Gastroesophageal sphincter (tissue), 4 donors: ENCODE results near the gene BHMT2. TPM values are rescaled to one million over a fixed set of nuclear protein-coding genes. Genes with fewer than 3 reads are reported as not detected.
A peak's percentile ranks its signal among the peaks of the same experiment; 100 is the strongest.

Experiments
- ATAC-seq: fragments of 150-250 bp; one replicate; pipeline ENCODE4 v1.9.1; 2016; ENCODE audit warnings: mild to moderate bottlenecking, moderate library complexity
- H3K27ac ChIP-seq, 4 donors: fragments of 200-600 bp; sonication (generic) in 3 of 4; 1 replicate in 3 of 4; 2 replicates in 1 of 4; pipeline ENCODE4 v1.5.1; 2016 to 2019
- H3K27me3 ChIP-seq: fragments of 200-600 bp; sonication (generic); one replicate; pipeline ENCODE4 v1.5.1; 2019
- H3K36me3 ChIP-seq, 2 donors: fragments of 200-600 bp; sonication (generic); one replicate each; pipeline ENCODE4 v1.5.1; 2019; ENCODE audit warnings: control low read depth in 1 of 2
- H3K4me1 ChIP-seq, 3 donors: fragments of 200-600 bp; sonication (generic); 1 replicate in 2 of 3; 2 replicates in 1 of 3; pipeline ENCODE4 v1.5.1; 2016 to 2019; ENCODE audit warnings: control low read depth in 2 of 3
- H3K4me3 ChIP-seq, 2 donors: fragments of 200-600 bp; sonication (generic); one replicate each; pipeline ENCODE4 v1.5.1; 2019; ENCODE audit warnings: mild to moderate bottlenecking in 1 of 2, moderate library complexity in 1 of 2
- H3K9me3 ChIP-seq, 3 donors: fragments of 200-600 bp; sonication (generic); one replicate each; pipeline ENCODE4 v1.5.1; 2017 to 2019; ENCODE audit warnings: control low read depth in 2 of 3
- EP300 ChIP-seq: sonication (generic); formaldehyde crosslinking; IDR thresholded peaks from one replicate; pipeline ENCODE4 v1.6.1; 2017; ENCODE audit warnings: antibody characterized with exemption, mild to moderate bottlenecking
- POLR2A ChIP-seq, 2 donors: fragments of 450-650 bp; IDR thresholded peaks; one replicate each; pipeline ENCODE4 v1.6.1; 2017; ENCODE audit warnings: antibody characterized with exemption in 2 of 2, mild to moderate bottlenecking in 2 of 2, moderate library complexity in 1 of 2
- POLR2AphosphoS5 ChIP-seq: sonication (generic); formaldehyde crosslinking; IDR thresholded peaks from one replicate; pipeline ENCODE4 v1.6.1; 2017; ENCODE audit warnings: antibody characterized with exemption
- WGBS, 2 donors: methylation state at CpG; one replicate each; pipeline ENCODE4 v1.1.5; 2018; ENCODE audit warnings: low coverage in 1 of 2; 5-methylcytosine and 5-hydroxymethylcytosine counted together
- total RNA-seq, 4 donors: library from RNA; depleted of rRNA; stranded (reverse); fragments of >200 nt; gene quantifications; one replicate each; pipeline ENCODE4 v1.1.0, GENCODE V29; 2016
- TF ChIP-seq, protein P1 (sequence below), 4 experiments: fragments of 200-600 bp in 2 of 4; fragments of 450-650 bp in 2 of 4; sonication (generic) in 1 of 4; IDR thresholded peaks; one replicate each; pipeline ENCODE4 v1.5.1; 2017 to 2019; ENCODE audit warnings: antibody characterized with exemption in 4 of 4, mild to moderate bottlenecking in 2 of 4, moderate library complexity in 2 of 4

The BHMT2 gene
- total RNA-seq, 4 donors from 2014 or later = 41.9 to 105 (median 54.8) TPM

- H3K4me3 ChIP-seq = no peak overlapping the region
- ATAC-seq = no peak
- no peaks in the 10 kb centered on the region for H3K27me3 ChIP-seq
- TF ChIP-seq POLR2AphosphoS5 (no peak), EP300 (no peak), POLR2A (IDR thresholded peaks at IDR 0.05) (no peak)
- TF ChIP-seq, protein P1, sequence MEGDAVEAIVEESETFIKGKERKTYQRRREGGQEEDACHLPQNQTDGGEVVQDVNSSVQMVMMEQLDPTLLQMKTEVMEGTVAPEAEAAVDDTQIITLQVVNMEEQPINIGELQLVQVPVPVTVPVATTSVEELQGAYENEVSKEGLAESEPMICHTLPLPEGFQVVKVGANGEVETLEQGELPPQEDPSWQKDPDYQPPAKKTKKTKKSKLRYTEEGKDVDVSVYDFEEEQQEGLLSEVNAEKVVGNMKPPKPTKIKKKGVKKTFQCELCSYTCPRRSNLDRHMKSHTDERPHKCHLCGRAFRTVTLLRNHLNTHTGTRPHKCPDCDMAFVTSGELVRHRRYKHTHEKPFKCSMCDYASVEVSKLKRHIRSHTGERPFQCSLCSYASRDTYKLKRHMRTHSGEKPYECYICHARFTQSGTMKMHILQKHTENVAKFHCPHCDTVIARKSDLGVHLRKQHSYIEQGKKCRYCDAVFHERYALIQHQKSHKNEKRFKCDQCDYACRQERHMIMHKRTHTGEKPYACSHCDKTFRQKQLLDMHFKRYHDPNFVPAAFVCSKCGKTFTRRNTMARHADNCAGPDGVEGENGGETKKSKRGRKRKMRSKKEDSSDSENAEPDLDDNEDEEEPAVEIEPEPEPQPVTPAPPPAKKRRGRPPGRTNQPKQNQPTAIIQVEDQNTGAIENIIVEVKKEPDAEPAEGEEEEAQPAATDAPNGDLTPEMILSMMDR (IDR thresholded peaks at IDR 0.05) = no peak
- WGBS, 2 donors = 75 to 88% methylated on average over 1 of the region's 1 CpG
- no peaks in the 10 kb centered on the region for H3K36me3 ChIP-seq
- H3K4me1 ChIP-seq = peaks cover 0 to 46% (median 0%) of the 10 kb centered on the region in 3 donors
- peak overlapping the region in 3 of 4 donors; percentile 74 to 83 (median 81) for H3K27ac ChIP-seq
- no peaks in the 10 kb centered on the region for H3K9me3 ChIP-seq
These were observed 46.2 kb upstream of the BHMT2 start for GRCh38 chr5:79023348-79023747.

GRCh38 chr5:79023947-79024346 lies 45.6 kb upstream of the BHMT2 start:
- no peak overlapping the region for H3K4me3 ChIP-seq
- TF ChIP-seq EP300 (no peak), POLR2AphosphoS5 (no peak), POLR2A (IDR thresholded peaks at IDR 0.05) (no peak)
- TF ChIP-seq, protein P1 (IDR thresholded peaks at IDR 0.05) = no peak
- WGBS, 2 donors = 100% methylated on average over 1 of the region's 1 CpG; no CpG with 5 or more reads in 1 of the 2 donors
- ATAC-seq = no peak
- peaks cover 0 to 46% (median 0%) of the 10 kb centered on the region in 3 donors for H3K4me1 ChIP-seq
- no peaks in the 10 kb centered on the region for H3K9me3 ChIP-seq
- no peaks in the 10 kb centered on the region for H3K36me3 ChIP-seq
- peak overlapping the region in 3 of 4 donors; percentile 74 to 83 (median 81) for H3K27ac ChIP-seq
- no peaks in the 10 kb centered on the region for H3K27me3 ChIP-seq

GRCh38 chr5:79025054-79025472 lies 44.5 kb upstream of the BHMT2 start:
- no peak for TF ChIP-seq POLR2AphosphoS5
- TF ChIP-seq, protein P1 (IDR thresholded peaks at IDR 0.05) = peak; percentile 76 to 96 (median 94)
- 6 to 12% methylated on average over 3 to 12 of the region's 13 CpGs for WGBS, 2 donors
- H3K27ac ChIP-seq = peak overlapping the region in 3 of 4 donors; percentile 59 to 83 (median 74)
- H3K9me3 ChIP-seq = no peaks in the 10 kb centered on the region
- no peaks in the 10 kb centered on the region for H3K27me3 ChIP-seq
- peaks cover 0 to 44% (median 0%) of the 10 kb centered on the region in 3 donors for H3K4me1 ChIP-seq
- H3K4me3 ChIP-seq = peak overlapping the region; percentile 38 to 41
- no peaks in the 10 kb centered on the region for H3K36me3 ChIP-seq
- ATAC-seq = peak; percentile 68

- Histone ChIP-seq H3K27me3 (no peaks in the 10 kb centered on the region), H3K36me3 (no peaks in the 10 kb centered on the region), H3K27ac (no peak overlapping the region), H3K9me3 (no peaks in the 10 kb centered on the region), H3K4me1 (no peaks in the 10 kb centered on the region), H3K4me3 (no peak overlapping the region)
- 95 to 96% methylated on average over 10 of the region's 11 CpGs for WGBS, 2 donors
- TF ChIP-seq, protein P1 (IDR thresholded peaks at IDR 0.05) = no peak
- no peak for TF ChIP-seq EP300
- no peak for TF ChIP-seq POLR2A (IDR thresholded peaks at IDR 0.05)
- TF ChIP-seq POLR2AphosphoS5 = no peak
- ATAC-seq = no peak
These were observed 38.7 kb upstream of the BHMT2 start for GRCh38 chr5:79030663-79031484.

DNA sequence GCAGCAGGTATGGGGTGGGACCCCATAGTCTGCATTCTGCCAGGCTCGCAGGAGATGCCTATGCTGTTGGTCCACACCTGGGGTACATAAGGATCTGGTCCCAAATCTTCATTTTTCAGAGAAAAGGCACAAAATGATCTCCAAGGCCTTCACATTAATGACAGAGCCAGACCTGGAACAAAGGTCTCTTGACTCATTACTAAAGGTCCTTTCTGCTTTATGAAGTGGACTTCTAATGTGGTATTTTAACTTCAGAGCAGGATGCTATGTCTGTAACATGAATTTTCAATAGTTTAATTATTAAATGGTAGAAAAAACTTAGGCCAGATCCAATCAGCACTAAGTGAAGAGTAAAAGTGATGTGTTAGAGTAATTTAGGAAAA lies 38.1 kb upstream of the BHMT2 start:
- Histone ChIP-seq H3K4me1 (no peaks in the 10 kb centered on the region), H3K27me3 (no peaks in the 10 kb centered on the region), H3K9me3 (no peaks in the 10 kb centered on the region), H3K4me3 (no peak overlapping the region), H3K36me3 (no peaks in the 10 kb centered on the region), H3K27ac (no peak overlapping the region)
- 100% methylated on average over 1 of the region's 1 CpG for WGBS, 2 donors
- no peak for TF ChIP-seq EP300
- no peak for TF ChIP-seq POLR2AphosphoS5
- no peak for TF ChIP-seq POLR2A (IDR thresholded peaks at IDR 0.05)
- TF ChIP-seq, protein P1 (IDR thresholded peaks at IDR 0.05) = no peak
- no peak for ATAC-seq
